ENCODE results near the gene UNC5A.

DNA sequence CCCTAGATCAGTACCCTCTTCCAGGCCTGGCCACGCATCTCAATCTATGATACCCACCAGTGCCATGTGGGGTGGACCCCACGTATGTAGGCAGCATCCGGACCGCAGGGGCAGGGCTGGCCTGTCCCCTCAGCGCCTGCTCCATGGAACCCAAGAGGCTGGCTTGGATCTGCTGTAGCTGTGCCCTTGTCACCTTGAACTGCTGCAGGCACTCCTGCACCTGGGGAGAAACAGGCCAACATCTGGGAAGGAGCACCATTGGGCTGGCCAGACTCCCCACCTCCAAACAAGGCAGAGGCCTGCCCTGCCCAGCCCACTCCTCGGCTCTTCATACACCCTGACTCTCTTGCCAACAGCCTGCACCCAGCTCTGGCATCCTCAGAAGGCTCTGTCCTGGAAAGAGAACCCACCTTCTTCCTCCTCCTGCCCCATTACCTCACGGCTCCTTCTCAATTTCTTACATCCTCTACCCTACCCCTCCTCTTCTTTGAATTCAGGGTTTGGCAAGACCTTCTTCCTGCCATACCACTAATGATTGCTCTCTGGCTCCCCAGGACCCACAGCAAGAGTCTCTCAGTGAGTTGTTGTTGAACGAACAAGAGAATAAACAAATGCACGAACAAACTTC, 81.1 kb downstream of the UNC5A start:
- no peak for TF ChIP-seq SUZ12 (IDR thresholded peaks at IDR 0.05; ENCODE audit: extremely low read depth, insufficient read depth, insufficient read length)
- TF ChIP-seq YY1 (IDR thresholded peaks at IDR 0.05; ENCODE audit: insufficient read depth, insufficient read length): no peak
- TF ChIP-seq ZNF274 (IDR thresholded peaks at IDR 0.05; ENCODE audit: low read depth, low read length): no peak
